OCI-LY1 (cell line): ENCODE data around the gene DRD4.

Source experiments
- EZH2 ChIP-seq: fragments of 200-600 bp; sonication (generic), shearing (Covaris generic); IDR thresholded peaks from 2 replicates; pipeline ENCODE4 v1.8.0; 2017; ENCODE audit warnings: borderline replicate concordance, mixed run types, mild to moderate bottlenecking, antibody characterized with exemption, low read length, moderate library complexity, mixed read lengths
- TF ChIP-seq, protein P1 (sequence below): fragments of 200-600 bp; sonication (generic), shearing (Covaris generic); IDR thresholded peaks from 2 replicates; pipeline ENCODE4 v1.5.1; 2017; ENCODE audit warnings: mild to moderate bottlenecking, antibody characterized with exemption, low read length, moderate library complexity, mixed read lengths

DNA sequence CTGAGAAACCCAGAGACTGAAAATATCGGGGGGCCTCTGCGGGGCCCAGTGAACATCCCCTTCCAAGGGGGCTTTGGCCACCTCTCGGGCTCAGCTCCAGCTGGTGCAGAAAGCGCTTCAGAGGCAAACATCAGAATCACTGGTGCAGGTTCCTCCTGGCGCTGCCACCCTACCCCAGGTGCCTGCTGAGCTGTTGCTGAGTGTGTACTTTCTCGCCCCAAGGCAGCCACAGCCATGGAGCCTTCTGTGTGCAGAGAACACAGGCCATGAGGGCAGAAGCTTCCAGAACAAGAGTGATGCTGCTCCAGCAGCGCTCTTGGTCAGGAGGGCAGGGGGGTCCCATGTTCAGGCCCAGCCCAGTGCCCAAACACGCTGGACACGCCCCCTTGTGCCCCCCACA is 6.3 kb downstream of the DRD4 start:
- TF ChIP-seq, protein P1, sequence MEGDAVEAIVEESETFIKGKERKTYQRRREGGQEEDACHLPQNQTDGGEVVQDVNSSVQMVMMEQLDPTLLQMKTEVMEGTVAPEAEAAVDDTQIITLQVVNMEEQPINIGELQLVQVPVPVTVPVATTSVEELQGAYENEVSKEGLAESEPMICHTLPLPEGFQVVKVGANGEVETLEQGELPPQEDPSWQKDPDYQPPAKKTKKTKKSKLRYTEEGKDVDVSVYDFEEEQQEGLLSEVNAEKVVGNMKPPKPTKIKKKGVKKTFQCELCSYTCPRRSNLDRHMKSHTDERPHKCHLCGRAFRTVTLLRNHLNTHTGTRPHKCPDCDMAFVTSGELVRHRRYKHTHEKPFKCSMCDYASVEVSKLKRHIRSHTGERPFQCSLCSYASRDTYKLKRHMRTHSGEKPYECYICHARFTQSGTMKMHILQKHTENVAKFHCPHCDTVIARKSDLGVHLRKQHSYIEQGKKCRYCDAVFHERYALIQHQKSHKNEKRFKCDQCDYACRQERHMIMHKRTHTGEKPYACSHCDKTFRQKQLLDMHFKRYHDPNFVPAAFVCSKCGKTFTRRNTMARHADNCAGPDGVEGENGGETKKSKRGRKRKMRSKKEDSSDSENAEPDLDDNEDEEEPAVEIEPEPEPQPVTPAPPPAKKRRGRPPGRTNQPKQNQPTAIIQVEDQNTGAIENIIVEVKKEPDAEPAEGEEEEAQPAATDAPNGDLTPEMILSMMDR, result no peak
- no peak for TF ChIP-seq EZH2
